ENCODE data around the gene OR1D5.
"Not testable (repeated sequence)": the region's sequence is repeated elsewhere in the genome, so short reads cannot be mapped to it uniquely, and the experiment has no call there.

Gene OR1D5, protein sequence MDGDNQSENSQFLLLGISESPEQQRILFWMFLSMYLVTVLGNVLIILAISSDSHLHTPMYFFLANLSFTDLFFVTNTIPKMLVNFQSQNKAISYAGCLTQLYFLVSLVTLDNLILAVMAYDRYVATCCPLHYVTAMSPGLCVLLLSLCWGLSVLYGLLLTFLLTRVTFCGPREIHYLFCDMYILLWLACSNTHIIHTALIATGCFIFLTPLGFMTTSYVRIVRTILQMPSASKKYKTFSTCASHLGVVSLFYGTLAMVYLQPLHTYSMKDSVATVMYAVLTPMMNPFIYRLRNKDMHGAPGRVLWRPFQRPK

DNA sequence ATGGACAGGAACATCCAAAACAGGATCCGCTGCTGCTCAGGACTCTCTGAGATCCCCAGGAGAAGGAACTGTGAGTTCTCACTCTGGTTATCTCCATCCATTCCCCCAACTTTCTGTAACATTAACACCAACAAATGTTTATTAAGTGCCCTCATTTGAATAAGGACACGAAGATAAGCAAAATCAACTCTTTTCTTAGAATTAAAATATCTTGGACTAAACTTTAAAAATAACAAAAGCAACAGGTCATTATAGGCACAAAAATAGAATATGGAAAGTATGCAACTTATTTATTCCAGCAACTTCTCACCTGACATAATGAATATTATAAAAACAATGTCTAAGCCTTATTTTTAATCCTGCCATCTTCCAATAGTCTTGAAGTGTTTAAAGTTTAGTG is at the start of gene OR1D5:
Gene OR1D5, minus strand, starts transcription at position 101 of the 400 bp plus-strand sequence. Its CDS starts 0 bp downstream, at position 101.
- not testable (repeated sequence) for DNase-seq (ENCODE audit: low read depth in 3 of 3)

DNA sequence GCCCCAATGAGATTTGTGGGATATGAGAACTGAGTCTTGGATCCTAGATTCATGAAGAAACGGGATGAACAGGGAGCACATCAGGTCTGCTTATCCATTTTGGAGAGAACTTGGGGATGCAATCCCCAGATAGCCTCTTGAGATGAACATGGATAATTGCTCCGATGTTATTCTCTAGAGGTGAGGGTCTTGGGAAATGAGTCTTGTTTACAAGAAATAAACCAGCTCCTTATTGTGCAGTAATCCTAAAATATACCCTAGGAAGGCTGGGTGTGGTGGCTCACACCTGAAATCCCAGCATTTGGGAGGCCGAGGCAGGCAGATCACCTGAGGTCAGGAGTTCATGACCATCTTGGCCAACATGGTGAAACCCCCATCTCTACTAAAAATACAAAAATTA is 40.9 kb upstream of the OR1D5 start, which contains the start of gene OR1D2:
Gene OR1D2, minus strand, starts transcription at position 101 of the 400 bp plus-strand sequence. CDS start 11,426 bp downstream, outside the sequence.
- DNase-seq (ENCODE audit: low read depth in 3 of 3) = no peak

DNA sequence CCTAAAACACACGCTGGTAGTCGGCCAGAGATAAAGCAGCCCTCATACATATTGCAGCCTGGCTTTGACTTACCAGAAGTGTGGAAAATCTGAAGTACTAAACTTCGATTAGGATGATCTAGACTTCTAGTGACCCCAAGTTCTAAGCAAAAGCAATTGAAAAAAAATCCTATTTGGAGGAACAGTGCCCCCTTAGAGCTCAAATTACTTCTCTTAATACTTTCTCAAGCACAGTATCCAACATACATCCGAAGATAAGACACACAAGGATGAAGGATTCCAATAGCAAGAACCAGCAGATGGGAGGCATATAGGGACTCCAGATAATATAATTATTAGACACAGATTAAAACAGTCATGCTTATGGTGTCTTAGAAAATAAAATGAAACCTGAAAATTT is 10.4 kb upstream of the OR1D5 start:
- not testable (repeated sequence) for DNase-seq (ENCODE audit: low read depth in 3 of 3)

DNA sequence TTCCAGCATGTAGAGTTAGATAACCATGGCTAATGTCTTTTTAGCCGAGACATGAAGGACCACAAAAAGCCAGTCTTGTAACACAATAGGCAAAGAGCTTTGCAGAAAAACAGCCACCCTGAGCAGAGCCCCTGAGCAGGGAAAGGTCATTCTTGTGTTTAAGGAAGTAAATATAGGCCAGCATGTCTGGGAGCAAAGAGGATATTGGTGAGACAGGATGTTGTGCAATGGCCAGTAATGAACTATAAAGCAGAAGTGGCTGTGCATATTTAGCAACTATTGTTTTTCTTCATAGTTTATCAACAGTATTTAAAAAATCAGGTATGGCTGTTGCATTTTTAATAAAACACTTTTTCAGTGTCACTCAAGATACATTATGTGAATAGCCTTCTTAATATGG is 1.8 kb upstream of the OR1D5 start:
- DNase-seq (ENCODE audit: low read depth in 3 of 3) = not testable (repeated sequence)

DNA sequence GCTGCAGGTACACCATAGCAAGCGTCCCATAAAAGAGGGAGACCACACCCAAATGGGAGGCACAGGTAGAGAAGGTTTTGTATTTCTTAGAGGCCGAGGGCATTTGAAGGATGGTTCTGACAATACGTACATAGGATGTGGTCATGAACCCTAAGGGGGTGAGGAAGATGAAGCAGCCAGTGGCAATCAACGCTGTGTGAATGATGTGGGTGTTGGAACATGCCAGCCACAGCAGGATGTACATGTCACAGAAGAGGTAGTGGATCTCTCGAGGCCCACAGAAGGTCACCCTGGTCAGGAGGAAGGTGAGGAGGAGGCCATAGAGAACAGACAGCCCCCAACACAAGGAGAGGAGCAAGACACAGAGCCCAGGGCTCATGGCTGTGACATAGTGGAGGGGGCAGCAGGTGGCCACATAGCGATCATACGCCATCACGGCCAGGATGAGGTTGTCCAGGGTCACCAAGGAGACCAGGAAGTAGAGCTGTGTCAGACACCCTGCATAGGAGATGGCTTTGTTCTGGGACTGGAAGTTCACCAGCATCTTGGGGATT is 506 bp downstream of the OR1D5 start:
- not testable (repeated sequence) for DNase-seq (ENCODE audit: low read depth in 3 of 3)

DNA sequence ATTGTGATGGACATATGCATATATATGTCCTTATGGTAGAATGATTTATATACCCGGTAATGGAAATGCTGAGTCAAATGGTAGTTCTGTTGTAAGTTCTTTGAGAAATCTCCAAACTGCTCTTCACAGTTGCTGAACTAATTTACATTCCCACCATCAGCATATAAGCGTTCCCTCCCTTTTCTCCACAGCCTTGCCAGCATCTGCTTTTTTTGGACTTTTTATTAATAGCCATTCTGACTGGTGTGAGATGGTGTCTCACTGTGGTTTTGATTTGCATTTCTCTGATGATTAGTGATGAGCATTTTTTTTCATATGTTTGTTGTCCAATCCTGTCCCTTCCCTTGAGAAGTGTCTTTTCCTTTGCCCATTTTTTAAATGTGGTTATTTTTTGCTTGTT is 8.5 kb downstream of the OR1D5 start:
- not testable (repeated sequence) for DNase-seq (ENCODE audit: low read depth in 3 of 3)

DNA sequence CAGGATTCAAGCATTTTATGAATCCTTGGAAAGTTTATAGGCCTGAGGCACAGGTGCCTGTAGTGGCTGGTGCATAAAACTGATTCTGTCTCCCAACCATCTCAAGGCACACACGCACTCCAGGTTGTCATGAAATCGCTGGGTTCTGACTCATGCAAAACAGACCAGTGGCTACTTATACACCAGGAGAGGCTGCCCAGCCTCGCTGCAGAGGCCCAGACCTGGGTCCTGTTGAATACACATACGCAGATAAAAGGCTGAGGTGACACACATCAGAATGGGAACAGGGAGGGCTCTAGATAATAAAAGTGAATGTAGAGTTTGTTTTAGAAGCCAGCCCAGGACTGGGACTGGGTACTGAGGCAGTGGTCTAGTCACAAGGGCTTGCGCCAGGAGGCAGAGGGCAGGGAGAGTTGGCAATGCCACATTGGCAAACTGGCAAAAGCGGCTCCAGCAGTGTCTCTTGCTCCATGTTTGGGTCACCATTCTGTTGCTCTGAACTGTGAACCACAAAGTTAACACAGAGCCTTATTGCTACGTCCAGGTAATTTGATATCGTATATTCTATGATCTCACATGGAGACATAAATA is 13.6 kb downstream of the OR1D5 start:
- DNase-seq (ENCODE audit: low read depth in 3 of 3) = no peak

DNA sequence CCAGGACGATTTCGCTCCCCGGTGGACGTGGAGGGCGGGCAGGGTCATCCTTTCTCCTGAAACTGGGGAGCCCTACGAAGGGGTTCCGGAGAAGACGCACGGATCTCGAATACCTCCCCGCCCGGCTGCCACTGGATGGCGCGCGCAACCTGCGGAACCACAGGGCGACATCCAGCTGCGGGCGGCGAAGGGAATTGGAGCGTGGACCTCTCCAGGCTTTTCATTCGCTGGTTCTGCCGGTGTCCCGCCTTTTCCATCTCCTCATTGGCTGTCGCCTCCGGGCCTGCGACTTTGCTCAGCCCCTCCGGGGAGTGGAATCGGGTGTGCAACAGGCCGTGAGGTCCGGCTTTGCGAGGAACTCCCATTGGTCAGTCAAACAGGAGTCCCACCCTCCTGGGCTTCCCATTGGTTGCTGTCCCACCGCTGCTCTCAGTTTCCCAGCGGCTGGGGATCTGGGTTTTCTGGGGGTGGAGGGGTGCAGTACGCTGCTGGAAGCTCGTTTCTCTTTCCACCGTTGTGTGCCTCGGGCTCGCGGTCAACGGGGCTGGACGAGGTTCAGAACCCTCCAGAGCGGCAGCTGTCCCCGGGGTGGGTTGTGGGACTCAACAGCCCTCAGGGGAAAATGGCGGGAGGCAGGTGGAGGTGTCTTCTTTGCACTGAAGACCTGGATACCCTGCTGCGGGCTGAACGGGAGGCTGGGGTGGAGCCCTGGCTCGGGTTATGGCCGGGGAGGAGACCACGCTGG is 14.5 kb downstream of the OR1D5 start:
- DNase-seq (ENCODE audit: low read depth in 3 of 3) = peak; percentile 90 to 93 (median 90)

DNA sequence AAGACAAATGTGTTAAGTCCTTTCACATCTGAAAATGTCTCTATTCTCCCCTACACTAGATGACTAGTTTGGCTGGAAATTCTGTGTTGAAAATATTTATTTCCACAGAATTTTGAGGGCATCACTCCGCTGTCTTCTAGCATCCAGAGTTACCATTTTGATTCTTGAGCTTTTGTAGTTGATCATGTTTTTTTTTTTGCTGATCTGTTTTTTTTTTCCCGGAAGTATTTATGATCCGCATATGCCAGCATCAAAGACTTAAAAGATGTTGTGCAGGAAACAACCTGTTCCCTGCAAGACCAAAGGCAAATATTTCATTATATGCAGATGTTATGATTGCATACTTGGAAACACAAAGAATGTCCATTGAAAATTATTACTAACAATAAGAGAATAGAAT is 16.7 kb downstream of the OR1D5 start:
- DNase-seq (ENCODE audit: low read depth in 3 of 3) = no peak

DNA sequence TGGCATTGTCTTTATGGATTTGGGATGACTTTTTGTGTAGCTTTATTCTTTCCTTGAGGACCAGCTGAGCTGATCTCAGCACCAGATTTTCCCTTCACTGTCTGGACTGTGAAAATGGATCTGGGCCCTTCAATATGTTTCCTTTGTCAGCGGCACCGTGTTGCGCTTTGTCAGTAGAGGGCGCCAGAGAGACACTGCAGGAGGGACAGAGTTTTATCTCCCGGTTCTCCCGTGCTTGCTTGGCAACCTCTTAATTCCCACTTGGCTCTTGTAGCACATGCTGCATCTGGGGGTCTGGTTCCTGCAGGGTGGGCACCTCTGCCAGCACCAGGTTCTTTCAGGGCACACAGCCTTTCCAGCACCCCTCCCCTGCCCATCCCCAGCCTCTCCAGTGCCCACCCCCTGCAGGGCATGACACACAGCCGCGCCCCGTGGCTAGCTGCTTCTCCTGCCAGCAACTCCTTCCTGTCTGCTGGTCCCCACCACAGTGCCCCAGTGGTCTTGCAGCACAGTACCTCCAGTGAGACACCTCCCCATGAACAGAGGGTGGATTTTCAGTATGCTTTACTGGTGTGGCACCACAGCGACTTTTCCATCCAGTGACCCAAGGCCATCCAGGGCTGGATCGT is 19.6 kb downstream of the OR1D5 start:
- DNase-seq (ENCODE audit: low read depth in 3 of 3) = peak in 2 of 3 donors; percentile 10 to 20

DNA sequence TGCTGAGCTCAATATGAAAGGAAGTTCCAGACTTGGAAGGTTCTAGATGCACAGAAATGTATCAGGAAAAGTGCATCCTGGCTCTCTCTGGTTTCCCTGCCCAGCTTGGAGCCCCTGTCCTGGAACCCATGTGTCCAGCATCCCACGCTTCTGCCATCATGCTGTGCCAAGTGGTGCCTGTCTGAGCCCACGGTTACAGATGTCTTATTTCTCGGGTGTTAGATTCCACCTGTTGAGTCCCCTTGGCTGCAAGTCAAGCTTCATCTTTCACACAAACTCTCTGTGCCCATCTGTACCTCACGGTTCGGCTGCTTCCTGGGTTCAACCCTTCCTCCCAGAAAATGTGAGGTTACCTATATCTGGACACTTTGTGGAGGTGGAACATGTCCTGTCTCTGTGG is 22.5 kb downstream of the OR1D5 start:
- no peak for DNase-seq (ENCODE audit: low read depth in 3 of 3)

DNA sequence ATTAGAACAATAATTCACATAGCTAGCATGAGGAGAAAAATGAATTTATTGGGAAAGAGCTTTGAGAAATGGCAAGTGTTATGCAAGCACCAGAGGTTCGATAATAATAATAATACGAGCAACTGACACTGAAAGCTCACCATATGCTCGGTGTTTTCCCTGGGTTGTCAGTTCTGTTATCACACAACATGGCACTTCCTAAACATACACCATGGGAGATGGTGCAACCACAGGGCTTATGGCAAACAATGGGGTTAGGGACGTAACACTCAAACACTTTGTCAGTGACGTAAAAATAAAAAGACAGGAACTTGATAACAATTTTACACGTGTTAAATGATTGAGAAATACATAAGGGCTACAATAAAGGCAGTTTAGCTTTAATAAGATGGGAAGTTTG is 23.7 kb downstream of the OR1D5 start:
- no peak for DNase-seq (ENCODE audit: low read depth in 3 of 3)

DNA sequence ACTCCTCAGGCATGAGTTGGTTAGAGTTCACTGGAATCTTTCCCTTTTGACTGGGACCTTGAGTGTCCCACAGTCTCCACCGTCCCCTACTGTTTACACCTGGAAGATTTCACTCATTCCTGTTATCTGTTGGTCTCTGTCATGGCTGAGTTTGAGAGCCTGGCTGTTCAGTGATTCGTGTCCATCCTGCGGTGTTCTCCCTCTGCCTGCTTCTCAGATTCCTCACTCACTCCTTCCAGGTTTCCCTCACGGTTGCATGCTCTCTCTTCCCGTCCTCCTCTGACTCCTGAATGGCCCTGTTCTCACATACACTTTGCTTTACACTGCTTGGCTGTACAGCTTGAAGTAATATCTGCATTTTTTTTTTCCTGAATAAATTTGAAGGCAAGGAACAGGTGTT is 24.5 kb downstream of the OR1D5 start:
- DNase-seq (ENCODE audit: low read depth in 3 of 3) = no peak

DNA sequence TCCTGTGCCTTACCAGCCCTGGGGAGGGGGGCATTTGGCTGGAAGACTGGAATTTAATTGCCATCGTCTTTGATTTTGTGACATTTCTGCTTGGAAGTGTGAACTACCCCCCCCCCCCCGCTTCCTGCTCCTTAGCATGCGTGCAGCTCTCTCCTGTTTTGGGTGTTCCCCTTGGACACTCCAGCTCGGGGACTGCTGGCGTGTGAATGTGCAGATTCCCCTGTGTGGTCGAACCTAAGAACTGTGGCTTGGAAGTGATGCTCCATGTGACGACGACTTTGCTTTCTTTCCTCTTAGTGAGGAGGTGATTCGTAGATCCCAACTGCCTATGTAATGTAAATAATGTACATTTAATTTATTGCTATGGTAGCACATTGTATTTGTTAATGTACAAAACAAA is 26.1 kb downstream of the OR1D5 start:
- no peak for DNase-seq (ENCODE audit: low read depth in 3 of 3)

DNA sequence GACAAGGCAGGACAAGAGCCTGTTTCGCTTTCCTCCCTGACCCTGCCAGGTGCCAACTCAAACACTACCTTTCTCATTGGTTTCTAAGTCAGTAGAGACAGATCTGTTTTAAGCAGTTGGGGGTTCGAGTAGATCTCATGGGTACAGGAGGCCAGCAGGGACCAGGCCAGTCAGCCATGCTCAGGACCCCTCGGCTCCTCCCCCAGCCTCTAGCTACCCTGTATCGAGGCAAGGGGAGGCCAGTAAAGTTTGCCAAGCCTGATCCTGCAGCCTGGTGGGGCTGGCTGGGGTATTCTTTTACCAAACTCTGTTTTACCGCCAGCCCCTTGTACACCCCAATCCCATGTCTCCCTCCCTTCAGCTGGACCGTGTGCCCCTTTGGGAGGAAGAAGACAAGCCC is 26.6 kb downstream of the OR1D5 start:
- DNase-seq (ENCODE audit: low read depth in 3 of 3) = no peak

DNA sequence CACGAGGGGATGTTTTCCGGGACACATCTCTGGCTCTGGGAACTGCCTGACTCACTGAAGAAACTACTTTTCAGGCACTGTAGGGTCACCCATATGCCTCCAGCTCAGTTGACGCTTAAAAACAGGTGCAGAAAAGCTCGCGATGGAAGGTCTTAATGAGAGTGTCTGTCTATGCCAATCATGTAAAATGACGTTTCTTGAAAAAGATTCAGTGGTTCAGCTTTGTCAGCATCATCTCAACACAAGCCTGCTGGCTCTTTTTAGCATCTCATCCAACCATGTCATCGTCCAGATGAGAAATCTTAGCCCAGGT is 27.5 kb downstream of the OR1D5 start:
- DNase-seq (ENCODE audit: low read depth in 3 of 3) = no peak

DNA sequence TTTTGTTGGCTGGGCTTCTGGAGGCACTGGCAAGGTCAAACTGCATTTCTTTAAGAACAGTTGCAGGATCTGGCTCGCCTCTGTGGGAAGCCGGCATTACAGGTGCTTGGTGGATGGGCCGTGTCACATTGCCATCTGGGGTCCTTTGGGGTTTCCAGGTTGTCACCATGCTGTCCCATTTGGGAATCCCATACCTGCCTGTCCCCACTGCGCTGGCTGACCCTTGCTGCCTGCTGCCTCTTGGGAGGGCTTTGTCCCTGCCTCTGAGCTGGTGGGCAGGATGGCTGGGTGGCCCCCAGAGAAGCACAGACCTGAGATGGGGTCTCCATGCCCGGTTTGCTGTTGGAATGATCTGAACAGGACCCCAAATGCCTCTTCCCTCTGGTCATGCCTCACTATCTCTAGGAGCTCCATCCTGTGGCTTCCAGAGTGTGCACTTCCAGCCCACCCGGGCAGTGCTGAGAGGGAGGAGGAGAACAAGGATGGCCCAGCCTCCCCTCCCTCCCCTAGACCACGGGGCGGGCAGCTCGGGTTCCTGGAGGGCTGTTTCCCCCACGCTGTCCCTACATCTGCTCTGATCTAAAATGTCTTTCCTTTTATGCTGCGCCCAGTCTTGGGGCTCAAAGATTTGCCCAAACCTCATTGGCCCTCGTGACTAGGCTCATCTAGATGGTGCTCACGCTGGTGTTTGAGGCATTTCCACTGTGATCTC is 28.0 kb downstream of the OR1D5 start:
- no peak for DNase-seq (ENCODE audit: low read depth in 3 of 3)

DNA sequence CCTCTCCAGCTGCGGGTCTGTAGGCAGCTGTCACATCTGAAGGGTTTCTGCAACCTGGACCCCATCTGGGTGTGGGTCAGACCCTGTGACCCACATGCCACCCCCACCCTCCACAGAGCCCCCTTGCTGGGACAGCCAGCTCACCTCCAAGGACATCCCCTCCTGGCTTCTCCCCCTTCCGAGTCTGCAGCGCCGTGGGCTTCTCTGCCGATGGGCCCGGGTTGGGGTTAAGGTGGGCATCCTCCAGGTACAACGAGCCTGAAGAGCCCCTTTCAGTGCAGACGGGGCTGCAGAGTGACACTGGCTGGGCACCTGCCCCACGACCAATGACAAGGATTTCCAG is 28.9 kb downstream of the OR1D5 start:
- DNase-seq (ENCODE audit: low read depth in 3 of 3) = no peak

DNA sequence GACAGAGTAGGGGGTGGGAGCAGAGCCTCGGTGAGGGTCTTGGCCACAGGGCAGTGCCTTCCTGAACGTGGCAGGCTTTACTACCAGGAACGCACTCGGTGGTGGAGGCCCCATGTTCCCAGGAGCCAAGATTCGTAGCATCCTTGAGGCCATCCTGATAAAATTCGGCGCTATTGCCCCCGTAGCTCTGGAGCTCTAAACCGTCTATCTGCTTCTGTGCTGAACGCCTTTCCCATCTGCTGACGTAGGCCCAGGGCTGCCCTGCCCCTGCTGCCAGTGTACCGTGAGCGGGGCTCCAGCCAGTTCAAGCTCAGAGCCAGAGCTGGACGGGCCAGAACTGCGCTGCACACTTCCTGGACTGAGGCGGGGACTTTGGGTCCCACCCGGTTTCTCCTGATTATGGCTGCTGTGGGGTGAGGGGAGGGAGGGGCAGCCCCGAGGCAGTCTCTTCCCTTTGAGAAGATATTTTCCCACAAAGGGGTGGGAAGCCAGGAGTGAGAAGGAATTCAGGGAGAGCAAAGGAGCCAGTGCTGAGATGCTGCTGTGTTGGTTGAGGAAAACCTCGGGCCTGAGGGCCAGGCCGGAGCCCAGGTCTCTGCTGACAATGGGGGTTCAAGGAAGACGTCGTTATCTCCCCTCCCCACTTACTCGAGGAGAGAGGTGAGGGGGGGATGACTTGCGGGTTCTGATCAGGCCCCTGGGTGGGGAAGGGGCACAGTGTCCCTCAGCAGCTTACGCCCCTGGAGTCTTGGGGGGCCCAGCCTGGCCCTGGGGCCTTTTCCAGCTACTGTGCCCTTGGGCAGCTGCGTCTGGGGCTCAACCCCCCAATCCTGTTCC is 29.4 kb downstream of the OR1D5 start:
- no peak for DNase-seq (ENCODE audit: low read depth in 3 of 3)

DNA sequence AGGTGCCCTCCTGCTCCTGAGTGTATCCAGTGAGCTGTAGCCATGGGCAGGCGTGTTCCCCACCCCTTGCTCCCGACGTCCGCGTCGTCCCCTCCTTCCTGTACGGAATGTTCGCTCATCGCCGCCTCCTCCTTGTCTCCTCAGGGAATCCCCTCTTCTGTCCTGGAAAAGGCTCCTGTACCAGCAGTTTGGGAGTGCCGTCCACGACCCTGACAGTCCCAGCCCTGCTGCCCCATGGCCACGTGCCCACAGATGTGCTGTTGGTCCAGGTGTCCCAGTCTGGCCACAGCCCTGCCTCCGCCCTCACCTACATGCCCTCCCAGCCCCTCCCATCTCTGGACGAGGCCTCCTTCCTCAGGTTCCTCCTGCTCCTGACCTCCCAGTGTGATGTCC is 30.2 kb downstream of the OR1D5 start:
- no peak for DNase-seq (ENCODE audit: low read depth in 3 of 3)

Measured in stimulated activated CD4-positive, alpha-beta T cell treated with anti-CD3 and anti-CD28 coated beads, TNF-alpha, amount 100 ng/mL, for 48 hours (primary cell).